Measurements from ENCODE around the gene APMAP. TPM values are rescaled to one million over a fixed set of nuclear protein-coding genes. Genes with fewer than 3 reads are reported as not detected.
A peak's percentile ranks its signal among the peaks of the same experiment; 100 is the strongest.

APMAP gene
- total and polyA plus RNA-seq, 4 donors: 40.8 to 87.0 (median 62.9) TPM

DNA sequence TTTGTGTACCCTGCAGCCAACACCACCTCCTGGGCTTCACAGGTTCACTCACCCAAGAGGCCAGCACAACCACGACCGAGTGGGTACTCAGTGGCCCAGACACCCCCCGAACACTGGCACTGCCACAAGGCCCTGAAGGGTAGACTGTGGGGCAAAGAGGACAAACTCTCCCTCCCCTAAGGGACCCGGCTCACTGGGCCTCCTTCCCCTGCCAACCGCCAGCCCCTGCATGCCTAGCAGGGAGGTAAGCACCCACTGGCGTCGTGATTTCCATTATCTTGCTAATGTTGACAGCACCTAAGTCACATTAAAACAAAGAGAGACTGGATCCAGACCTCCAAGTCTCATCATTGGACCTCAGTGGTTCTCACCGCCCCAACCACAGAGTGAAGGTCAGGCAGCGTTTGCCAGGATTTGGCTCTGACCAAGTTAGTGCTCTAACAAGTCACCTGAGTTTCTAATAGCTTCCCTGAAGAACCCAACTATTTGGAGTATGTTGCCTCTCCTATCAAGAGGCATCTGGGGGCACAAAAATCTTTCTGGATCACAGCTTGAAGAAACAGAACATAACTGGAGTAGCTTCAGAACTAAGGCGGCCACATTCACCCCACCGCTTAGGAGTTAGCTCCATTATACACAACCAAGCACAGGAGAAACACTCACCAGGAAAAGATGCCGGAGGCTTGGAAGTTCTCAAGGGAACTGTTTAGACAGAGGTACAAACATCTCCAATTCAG lies 14.0 kb upstream of the APMAP start:
- TF ChIP-seq, protein P1, sequence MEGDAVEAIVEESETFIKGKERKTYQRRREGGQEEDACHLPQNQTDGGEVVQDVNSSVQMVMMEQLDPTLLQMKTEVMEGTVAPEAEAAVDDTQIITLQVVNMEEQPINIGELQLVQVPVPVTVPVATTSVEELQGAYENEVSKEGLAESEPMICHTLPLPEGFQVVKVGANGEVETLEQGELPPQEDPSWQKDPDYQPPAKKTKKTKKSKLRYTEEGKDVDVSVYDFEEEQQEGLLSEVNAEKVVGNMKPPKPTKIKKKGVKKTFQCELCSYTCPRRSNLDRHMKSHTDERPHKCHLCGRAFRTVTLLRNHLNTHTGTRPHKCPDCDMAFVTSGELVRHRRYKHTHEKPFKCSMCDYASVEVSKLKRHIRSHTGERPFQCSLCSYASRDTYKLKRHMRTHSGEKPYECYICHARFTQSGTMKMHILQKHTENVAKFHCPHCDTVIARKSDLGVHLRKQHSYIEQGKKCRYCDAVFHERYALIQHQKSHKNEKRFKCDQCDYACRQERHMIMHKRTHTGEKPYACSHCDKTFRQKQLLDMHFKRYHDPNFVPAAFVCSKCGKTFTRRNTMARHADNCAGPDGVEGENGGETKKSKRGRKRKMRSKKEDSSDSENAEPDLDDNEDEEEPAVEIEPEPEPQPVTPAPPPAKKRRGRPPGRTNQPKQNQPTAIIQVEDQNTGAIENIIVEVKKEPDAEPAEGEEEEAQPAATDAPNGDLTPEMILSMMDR (IDR thresholded peaks at IDR 0.05; ENCODE audit: control extremely low read depth, extremely low read depth): no peak
- H3K36me3 ChIP-seq (ENCODE audit: control insufficient read depth in 4 of 4, insufficient read depth in 4 of 4, low read length in 4 of 4): peaks cover 0 to 36% (median 12%) of the 10 kb centered on the region in 4 donors
- ATAC-seq (ENCODE audit: insufficient read depth, low FRiP score) (no peak), DNase-seq (no peak)
- no peak overlapping the region for H3K4me3 ChIP-seq
- no peaks in the 10 kb centered on the region for H3K4me1 ChIP-seq (ENCODE audit: control insufficient read depth in 5 of 5, insufficient read depth in 5 of 5, low read length in 5 of 5)
- no peak overlapping the region for H3K9ac ChIP-seq (ENCODE audit: insufficient read depth in 1 of 2, low read length in 2 of 2)
- H3K9me3 ChIP-seq (ENCODE audit: control insufficient read depth in 4 of 4, insufficient read depth in 3 of 4, low read length in 3 of 4): peaks cover 0 to 3% (median 0%) of the 10 kb centered on the region in 4 donors
- 86 to 91% methylated on average over 12 of the region's 12 CpGs for WGBS, 2 donors
- no peaks in the 10 kb centered on the region for H3K27me3 ChIP-seq (ENCODE audit: control insufficient read depth in 3 of 3, insufficient read depth in 3 of 3, low read length in 2 of 3)
- peak overlapping the region in 1 of 2 donors; percentile 58 for H3K27ac ChIP-seq (ENCODE audit: low read depth in 1 of 2, low read length in 1 of 2)

DNA sequence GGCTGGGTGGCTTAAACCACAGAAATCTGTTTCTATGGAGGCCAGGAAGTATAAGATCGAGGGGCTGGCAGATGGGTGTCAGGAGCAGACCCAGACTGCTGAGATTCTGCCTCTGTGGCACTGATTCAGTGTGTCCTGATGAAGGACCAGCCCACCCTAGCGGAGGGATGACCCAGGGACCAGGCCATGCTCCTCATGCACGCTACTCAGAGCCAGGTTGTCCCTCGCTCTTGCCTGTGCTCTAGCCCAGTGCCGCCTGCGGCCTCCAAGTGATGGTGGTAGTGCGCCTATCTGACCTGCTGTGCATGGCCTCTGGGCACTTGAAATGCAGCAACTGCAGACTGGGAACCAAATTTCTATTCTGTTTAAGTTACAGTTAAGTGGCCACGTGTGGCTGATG lies 13.1 kb upstream of the APMAP start:
- TF ChIP-seq, protein P1 (IDR thresholded peaks at IDR 0.05; ENCODE audit: control extremely low read depth, extremely low read depth): no peak
- WGBS, 2 donors: 85 to 89% methylated on average over 8 of the region's 8 CpGs
- Histone ChIP-seq H3K27ac (ENCODE audit: low read depth in 1 of 2, low read length in 1 of 2) (no peak overlapping the region), H3K9me3 (ENCODE audit: control insufficient read depth in 4 of 4, insufficient read depth in 3 of 4, low read length in 3 of 4) (peaks cover 0 to 3% (median 0%) of the 10 kb centered on the region in 4 donors), H3K9ac (ENCODE audit: insufficient read depth in 1 of 2, low read length in 2 of 2) (no peak overlapping the region), H3K27me3 (ENCODE audit: control insufficient read depth in 3 of 3, insufficient read depth in 3 of 3, low read length in 2 of 3) (no peaks in the 10 kb centered on the region), H3K4me1 (ENCODE audit: control insufficient read depth in 5 of 5, insufficient read depth in 5 of 5, low read length in 5 of 5) (peaks cover 0 to 3% (median 0%) of the 10 kb centered on the region in 5 donors), H3K4me3 (no peak overlapping the region), H3K36me3 (ENCODE audit: control insufficient read depth in 4 of 4, insufficient read depth in 4 of 4, low read length in 4 of 4) (peaks cover 0 to 31% (median 12%) of the 10 kb centered on the region in 4 donors)
- no peak for ATAC-seq (ENCODE audit: insufficient read depth, low FRiP score)
- DNase-seq: peak in 1 of 3 donors; percentile 6

DNA sequence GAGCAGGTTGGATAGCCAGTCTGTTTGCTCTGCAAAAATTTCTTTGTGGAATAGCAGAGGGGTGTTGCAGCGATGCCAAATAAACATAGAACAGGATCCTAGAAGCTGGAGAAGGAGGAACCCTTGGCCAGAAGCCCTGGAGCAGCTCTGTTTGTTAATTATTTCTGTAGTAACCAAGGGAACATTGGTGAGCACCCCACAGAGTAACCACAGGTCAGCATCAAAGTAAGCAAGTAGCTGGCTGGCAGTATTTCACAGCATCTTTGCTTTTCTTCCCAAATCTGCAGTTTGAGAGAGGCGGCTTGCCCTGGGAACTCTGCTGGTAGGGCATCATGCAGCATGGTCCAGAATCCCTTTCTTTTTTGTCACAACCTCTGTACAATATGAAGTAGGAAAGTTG lies 12.7 kb upstream of the APMAP start:
- H3K4me1 ChIP-seq (ENCODE audit: control insufficient read depth in 5 of 5, insufficient read depth in 5 of 5, low read length in 5 of 5): peaks cover 0 to 4% (median 0%) of the 10 kb centered on the region in 5 donors
- no peaks in the 10 kb centered on the region for H3K27me3 ChIP-seq (ENCODE audit: control insufficient read depth in 3 of 3, insufficient read depth in 3 of 3, low read length in 2 of 3)
- DNase-seq (peak; percentile 37 to 62 (median 39)), ATAC-seq (ENCODE audit: insufficient read depth, low FRiP score) (no peak)
- H3K36me3 ChIP-seq (ENCODE audit: control insufficient read depth in 4 of 4, insufficient read depth in 4 of 4, low read length in 4 of 4): peaks cover 0 to 31% (median 12%) of the 10 kb centered on the region in 4 donors
- 78 to 81% methylated on average over 2 of the region's 2 CpGs for WGBS, 2 donors
- TF ChIP-seq, protein P1 (IDR thresholded peaks at IDR 0.05; ENCODE audit: control extremely low read depth, extremely low read depth): no peak
- H3K27ac ChIP-seq (ENCODE audit: low read depth in 1 of 2, low read length in 1 of 2): no peak overlapping the region
- peaks cover 0 to 3% (median 0%) of the 10 kb centered on the region in 4 donors for H3K9me3 ChIP-seq (ENCODE audit: control insufficient read depth in 4 of 4, insufficient read depth in 3 of 4, low read length in 3 of 4)
- H3K9ac ChIP-seq (ENCODE audit: insufficient read depth in 1 of 2, low read length in 2 of 2): no peak overlapping the region
- H3K4me3 ChIP-seq: no peak overlapping the region

Measured in lung (tissue), 12 donors.